PC-3 (cell line): ENCODE results near the gene FEM1C. TPM values are rescaled to one million over a fixed set of nuclear protein-coding genes. Genes with fewer than 3 reads are reported as not detected.

Experiments
- ATAC-seq: fragments of 200-7000 bp; cut with Tn5 transposase; 2 replicates; pipeline ENCODE4 v1.9.1; 2020; ENCODE audit warnings: mild to moderate bottlenecking, moderate library complexity
- BruUV-seq: library from RNA; stranded (reverse); fragments of 400-500 nt; replicated peaks from 2 replicates; lab custom pipeline; 2021; lab: Mats Ljungman, UMichigan
- CTCF ChIA-PET: fragments of 300-600 bp; sonication (Branson Sonifier 250); formaldehyde crosslinking; loops from one replicate; lab custom pipeline; 2022; ENCODE audit warnings: antibody characterized with exemption; lab: Charles Lee
- POLR2A ChIA-PET: fragments of 300-600 bp; sonication (Branson Sonifier 250); formaldehyde crosslinking; loops from one replicate; lab custom pipeline; 2022; ENCODE audit warnings: antibody characterized with exemption; ENCODE audit not compliant: unreplicated experiment; lab: Charles Lee
- DNase-seq: peaks from one replicate; pipeline ENCODE4 v3.0.0-alpha.2; 2015
- H2AFZ ChIP-seq: fragments of 300-600 bp; sonication (generic); 2 replicates; pipeline ENCODE4 v1.6.0; 2016; ENCODE audit warnings: antibody characterized with exemption, low read length
- H3F3A ChIP-seq: fragments of 300-600 bp; sonication (generic); one replicate; pipeline ENCODE4 v1.6.0; 2017; ENCODE audit warnings: antibody characterized with exemption, low read length, control low read depth, mild to moderate bottlenecking; ENCODE audit not compliant: unreplicated experiment
- H3K27ac ChIP-seq: fragments of 300-600 bp; sonication (generic); 2 replicates; pipeline ENCODE4 v1.5.1; 2016; ENCODE audit warnings: mild to moderate bottlenecking, low read length
- H3K27me3 ChIP-seq: fragments of 300-600 bp; sonication (generic); 2 replicates; pipeline ENCODE4 v1.6.1; 2016; ENCODE audit warnings: low read length, mixed read lengths
- H3K36me3 ChIP-seq: fragments of 300-600 bp; sonication (generic); 2 replicates; pipeline ENCODE4 v1.6.1; 2016; ENCODE audit warnings: low read depth, mixed run types, low read length, mixed read lengths
- H3K4me1 ChIP-seq: fragments of 300-600 bp; sonication (generic); 2 replicates; pipeline ENCODE4 v1.5.1; 2016; ENCODE audit warnings: low read length; ENCODE audit not compliant: insufficient read depth
- H3K4me2 ChIP-seq: fragments of 300-600 bp; sonication (generic); 2 replicates; pipeline ENCODE4 v1.6.0; 2016; ENCODE audit warnings: low read length
- H3K4me3 ChIP-seq: fragments of 300-600 bp; sonication (generic); 2 replicates; pipeline ENCODE4 v1.5.1; 2016; ENCODE audit warnings: mild to moderate bottlenecking, low read length, mixed read lengths
- H3K79me2 ChIP-seq: fragments of 300-600 bp; sonication (generic); 2 replicates; pipeline ENCODE4 v1.6.1; 2017; ENCODE audit warnings: low read length, mixed read lengths
- H3K9ac ChIP-seq: fragments of 300-600 bp; sonication (generic); 2 replicates; pipeline ENCODE4 v1.6.0; 2016; ENCODE audit warnings: mild to moderate bottlenecking, low read length
- H3K9me2 ChIP-seq: fragments of 300-600 bp; sonication (generic); replicated peaks from 2 replicates; pipeline ENCODE4 v1.6.1; 2016; ENCODE audit warnings: mixed run types, low read length, mixed read lengths
- H3K9me3 ChIP-seq: fragments of 300-600 bp; sonication (generic); 2 replicates; pipeline ENCODE4 v1.6.1; 2016; ENCODE audit warnings: low read length, mixed read lengths
- H4K20me1 ChIP-seq: fragments of 300-600 bp; sonication (generic); 2 replicates; pipeline ENCODE4 v1.6.1; 2016; ENCODE audit warnings: low read length, mixed read lengths
- CTCF ChIP-seq: fragments of 300-600 bp; sonication (generic); conservative IDR thresholded peaks from 2 replicates; pipeline ENCODE4 v1.5.1; 2017; ENCODE audit warnings: antibody characterized with exemption, low read depth, mild to moderate bottlenecking, low read length
- EZH2 ChIP-seq: fragments of 300-600 bp; sonication (generic); IDR thresholded peaks from one replicate; pipeline ENCODE4 v1.6.1; 2017; ENCODE audit warnings: antibody characterized with exemption, mild to moderate bottlenecking, low read length; ENCODE audit not compliant: unreplicated experiment
- EZH2phosphoT487 ChIP-seq: fragments of 300-600 bp; sonication (generic); IDR thresholded peaks from 2 replicates; pipeline ENCODE4 v1.6.1; 2018; ENCODE audit warnings: mild to moderate bottlenecking, antibody characterized with exemption, low read length, borderline replicate concordance
- intact Hi-C: fragments of 100-400 bp; cut with micrococcal nuclease; formaldehyde crosslinking; loops from 2 replicates; pipeline ENCODE4 v1.9.0; 2023
- total RNA-seq: library from RNA; depleted of rRNA; stranded (reverse); fragments of >200 nt; gene quantifications from 2 replicates; pipeline ENCODE4 v1.2.3, GENCODE V29; 2014

FEM1C gene
- total RNA-seq, 1 experiment from 2014 or later: 8.4 TPM

DNA sequence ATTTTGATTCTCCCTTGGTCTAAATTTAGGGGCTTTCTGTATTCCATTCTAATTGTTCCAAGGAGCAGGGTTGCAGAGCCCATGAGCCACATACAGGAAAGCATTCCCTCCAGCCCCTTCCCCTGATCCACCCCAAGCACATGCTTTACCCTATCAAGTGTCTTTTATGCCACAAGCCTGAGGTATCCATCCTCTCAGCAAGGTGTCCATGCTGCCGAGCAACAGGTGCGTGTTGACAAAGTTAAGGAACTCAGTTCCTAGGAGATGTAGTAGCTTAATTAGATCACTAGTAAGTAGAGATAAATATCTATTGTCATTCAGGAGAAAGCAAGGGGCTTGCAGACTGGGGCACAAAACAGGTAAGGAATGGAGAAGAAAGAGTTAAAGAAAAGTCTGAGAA is 57.8 kb downstream of the FEM1C start:
- Histone ChIP-seq H3K9me2 (no peaks in the 10 kb centered on the region; the same call in 1 of the 2 replicates), H3K79me2 (no peaks in the 10 kb centered on the region), H3K36me3 (no peaks in the 10 kb centered on the region), H3K9me3 (no peaks in the 10 kb centered on the region), H2AFZ (no peak overlapping the region), H3K9ac (no peak overlapping the region), H3F3A (no peaks in the 10 kb centered on the region), H3K4me2 (no peak overlapping the region), H3K27me3 (no peaks in the 10 kb centered on the region), H3K4me1 (no peaks in the 10 kb centered on the region), H3K4me3 (no peak overlapping the region), H3K27ac (no peak overlapping the region), H4K20me1 (no peaks in the 10 kb centered on the region)
- BruUV-seq: no TSS peak
- intact Hi-C loops: no loop called here
- ChIA-PET POLR2A (no interaction called here), CTCF (no interaction called here)
- DNase-seq (no peak), ATAC-seq (no peak)
- TF ChIP-seq CTCF (no peak), EZH2phosphoT487 (no peak), EZH2 (no peak)

- no peak overlapping the region for H3K4me2 ChIP-seq
- H3K79me2 ChIP-seq: no peaks in the 10 kb centered on the region
- H4K20me1 ChIP-seq: no peaks in the 10 kb centered on the region
- no peaks in the 10 kb centered on the region for H3F3A ChIP-seq
- no peaks in the 10 kb centered on the region for H3K9me3 ChIP-seq
- POLR2A ChIA-PET: no interaction called here
- CTCF ChIA-PET: no interaction called here
- H3K27ac ChIP-seq: no peak overlapping the region
- H3K4me1 ChIP-seq: no peaks in the 10 kb centered on the region
- DNase-seq (no peak), ATAC-seq (no peak)
- no peaks in the 10 kb centered on the region; the same call in 1 of the 2 replicates for H3K9me2 ChIP-seq
- no TSS peak for BruUV-seq
- no peaks in the 10 kb centered on the region for H3K27me3 ChIP-seq
- intact Hi-C loops: no loop called here
- no peaks in the 10 kb centered on the region for H3K36me3 ChIP-seq
- H2AFZ ChIP-seq: no peak overlapping the region
- no peak for TF ChIP-seq EZH2phosphoT487
- TF ChIP-seq EZH2: no peak
- TF ChIP-seq CTCF: no peak
- no peak overlapping the region for H3K4me3 ChIP-seq
- no peak overlapping the region for H3K9ac ChIP-seq
Measured at GRCh38 chr5:115484368-115484767, 60.2 kb downstream of the FEM1C start.

DNA sequence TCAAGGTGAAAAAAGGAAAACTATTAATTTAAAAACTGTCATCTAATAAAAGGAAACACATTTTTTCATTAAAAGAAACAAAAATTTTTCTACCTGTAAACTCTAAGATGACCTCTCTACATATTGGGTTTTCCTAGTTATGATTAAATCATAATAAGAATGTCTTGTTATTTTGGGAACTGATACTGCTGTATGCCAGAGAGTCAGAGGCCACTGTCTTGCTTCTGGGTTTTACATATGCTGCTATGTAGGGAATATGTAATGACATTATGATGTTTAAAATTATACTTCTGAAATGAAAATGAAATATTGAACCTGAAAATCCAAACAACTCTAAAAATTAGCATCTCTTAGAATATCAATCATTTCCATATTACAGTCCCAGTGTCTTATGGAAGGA is 63.7 kb downstream of the FEM1C start:
- intact Hi-C loops: no loop called here
- no peak overlapping the region for H3K27ac ChIP-seq
- no peaks in the 10 kb centered on the region for H3K4me1 ChIP-seq
- POLR2A ChIA-PET: no interaction called here
- H3K4me2 ChIP-seq: no peak overlapping the region
- no peaks in the 10 kb centered on the region for H3K9me2 ChIP-seq
- H3K36me3 ChIP-seq: no peaks in the 10 kb centered on the region
- H3K9me3 ChIP-seq: no peaks in the 10 kb centered on the region
- H3K4me3 ChIP-seq: no peak overlapping the region
- no peak for ATAC-seq
- CTCF ChIA-PET: no interaction called here
- no peaks in the 10 kb centered on the region for H3K79me2 ChIP-seq
- DNase-seq: no peak
- TF ChIP-seq EZH2: no peak
- no peak for TF ChIP-seq EZH2phosphoT487
- no peak for TF ChIP-seq CTCF
- no peaks in the 10 kb centered on the region for H4K20me1 ChIP-seq
- no TSS peak for BruUV-seq
- no peak overlapping the region for H2AFZ ChIP-seq
- H3F3A ChIP-seq: no peaks in the 10 kb centered on the region
- no peaks in the 10 kb centered on the region for H3K27me3 ChIP-seq
- H3K9ac ChIP-seq: no peak overlapping the region
